Astrocyte (in vitro differentiated cells and primary cell): ENCODE measurements around the gene CALCB. TPM values are rescaled to one million over a fixed set of nuclear protein-coding genes. Genes with fewer than 3 reads are reported as not detected.

ENCODE experiments used
- DNase-seq: peaks from one replicate; pipeline ENCODE4 v3.0.0-alpha.2; 2010; ENCODE audit warnings: low read depth
- FAIRE-seq: peaks from 2 replicates; lab custom pipeline; 2011; peaks lifted over from hg19 to GRCh38; lab: Jason Lieb, UNC
- H2AFZ ChIP-seq: 2 replicates; pipeline ENCODE4 v1.6.0; 2012; ENCODE audit warnings: low read depth, low read length, inconsistent platforms
- H3K27ac ChIP-seq: 2 replicates; pipeline ENCODE4 v1.5.1; 2011; ENCODE audit warnings: low read depth, low read length, inconsistent platforms
- H3K27me3 ChIP-seq: 2 replicates; pipeline ENCODE4 v1.6.0; 2011; ENCODE audit warnings: low read length, inconsistent platforms; ENCODE audit not compliant: insufficient read depth
- H3K36me3 ChIP-seq: 2 replicates; pipeline ENCODE4 v1.5.1; 2011; ENCODE audit warnings: low read length, inconsistent platforms; ENCODE audit not compliant: insufficient read depth
- H3K4me1 ChIP-seq: 2 replicates; pipeline ENCODE4 v1.5.1; 2011; ENCODE audit warnings: low read length, inconsistent platforms; ENCODE audit not compliant: insufficient read depth
- H3K4me2 ChIP-seq: 2 replicates; pipeline ENCODE4 v1.6.0; 2012; ENCODE audit warnings: low read length, inconsistent platforms
- H3K4me3 ChIP-seq: 2 replicates; pipeline ENCODE4 v1.5.1; 2011; ENCODE audit warnings: low read depth, mild to moderate bottlenecking, low read length, inconsistent platforms; ENCODE audit not compliant: insufficient read depth
- H3K79me2 ChIP-seq: 2 replicates; pipeline ENCODE4 v1.6.0; 2012; ENCODE audit warnings: mild to moderate bottlenecking, low read length, inconsistent platforms; ENCODE audit not compliant: insufficient read depth
- H3K9ac ChIP-seq: 2 replicates; pipeline ENCODE4 v1.6.0; 2012; ENCODE audit warnings: mild to moderate bottlenecking, low read length, inconsistent platforms
- H3K9me3 ChIP-seq: 2 replicates; pipeline ENCODE4 v1.5.1; 2012; ENCODE audit warnings: low read depth, mild to moderate bottlenecking, low read length, inconsistent platforms; ENCODE audit not compliant: insufficient read depth
- H4K20me1 ChIP-seq: 2 replicates; pipeline ENCODE4 v1.6.0; 2012; ENCODE audit warnings: low read length, inconsistent platforms; ENCODE audit not compliant: insufficient read depth
- H3K27ac Mint-ChIP-seq: one replicate; pipeline ENCODE4 v1.8.0; 2021; ENCODE audit warnings: mild to moderate bottlenecking, mixed read lengths; ENCODE audit not compliant: unreplicated experiment
- H3K27me3 Mint-ChIP-seq: one replicate; pipeline ENCODE4 v1.8.0; 2021; ENCODE audit warnings: low read depth, mixed read lengths; ENCODE audit not compliant: unreplicated experiment
- H3K36me3 Mint-ChIP-seq: one replicate; pipeline ENCODE4 v1.8.0; 2021; ENCODE audit warnings: low read depth, mixed read lengths; ENCODE audit not compliant: unreplicated experiment
- H3K4me1 Mint-ChIP-seq: one replicate; pipeline ENCODE4 v1.8.0; 2021; ENCODE audit warnings: low read depth, mixed read lengths; ENCODE audit not compliant: unreplicated experiment
- H3K4me3 Mint-ChIP-seq: one replicate; pipeline ENCODE4 v1.8.0; 2021; ENCODE audit warnings: mild to moderate bottlenecking, moderate library complexity, mixed read lengths; ENCODE audit not compliant: unreplicated experiment
- H3K9me3 Mint-ChIP-seq: one replicate; pipeline ENCODE4 v1.8.0; 2021; ENCODE audit warnings: mild to moderate bottlenecking, mixed read lengths; ENCODE audit not compliant: unreplicated experiment
- EZH2 ChIP-seq: IDR thresholded peaks from 2 replicates; pipeline ENCODE4 v1.6.1; 2012; ENCODE audit warnings: mild to moderate bottlenecking, low read length, inconsistent platforms; ENCODE audit not compliant: insufficient read depth
- total RNA-seq: library from RNA; stranded (reverse); gene quantifications from 2 replicates; pipeline ENCODE4 v1.2.1, GENCODE V29; 2021
- TF ChIP-seq, protein P1 (sequence below): IDR thresholded peaks from 2 replicates; pipeline ENCODE4 v1.5.1; 2011; ENCODE audit warnings: low read depth, mild to moderate bottlenecking, inconsistent platforms, low read length, moderate library complexity; ENCODE audit not compliant: insufficient read depth

Gene CALCB
- total RNA-seq, 1 donor from 2014 or later, result 0.61 TPM

DNA sequence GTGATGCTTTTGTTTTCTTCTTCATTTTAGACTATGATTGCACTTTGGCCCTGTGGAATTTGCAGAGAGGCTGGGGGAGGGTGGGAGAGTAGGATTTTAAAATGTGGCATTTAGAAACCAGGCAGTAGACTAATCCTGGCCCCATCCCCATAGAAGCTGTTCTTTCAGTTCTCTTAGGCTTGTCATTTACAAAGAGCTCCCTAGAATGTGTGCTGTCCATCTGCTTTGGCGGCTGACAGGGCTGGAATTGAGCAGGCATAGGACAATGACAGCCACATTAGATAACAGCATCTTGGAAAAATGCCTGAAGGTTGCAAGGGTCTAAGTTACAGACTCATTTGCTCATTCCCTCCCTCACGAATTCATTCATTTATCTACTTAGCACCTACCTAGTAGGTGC, 51.1 kb downstream of the CALCB start:
- H3K27me3 ChIP-seq, result no peaks in the 10 kb centered on the region
- no peak overlapping the region for H3K27ac ChIP-seq
- DNase-seq, result no peak
- H2AFZ ChIP-seq, result no peak overlapping the region
- H3K4me2 ChIP-seq, result peak overlapping the region; percentile 68
- FAIRE-seq, result no peak
- no peaks in the 10 kb centered on the region for H3K9me3 ChIP-seq
- no peak overlapping the region for H3K27ac Mint-ChIP-seq
- H3K36me3 Mint-ChIP-seq, result no peaks in the 10 kb centered on the region
- H3K27me3 Mint-ChIP-seq, result no peaks in the 10 kb centered on the region
- TF ChIP-seq EZH2, result no peak
- TF ChIP-seq, protein P1, sequence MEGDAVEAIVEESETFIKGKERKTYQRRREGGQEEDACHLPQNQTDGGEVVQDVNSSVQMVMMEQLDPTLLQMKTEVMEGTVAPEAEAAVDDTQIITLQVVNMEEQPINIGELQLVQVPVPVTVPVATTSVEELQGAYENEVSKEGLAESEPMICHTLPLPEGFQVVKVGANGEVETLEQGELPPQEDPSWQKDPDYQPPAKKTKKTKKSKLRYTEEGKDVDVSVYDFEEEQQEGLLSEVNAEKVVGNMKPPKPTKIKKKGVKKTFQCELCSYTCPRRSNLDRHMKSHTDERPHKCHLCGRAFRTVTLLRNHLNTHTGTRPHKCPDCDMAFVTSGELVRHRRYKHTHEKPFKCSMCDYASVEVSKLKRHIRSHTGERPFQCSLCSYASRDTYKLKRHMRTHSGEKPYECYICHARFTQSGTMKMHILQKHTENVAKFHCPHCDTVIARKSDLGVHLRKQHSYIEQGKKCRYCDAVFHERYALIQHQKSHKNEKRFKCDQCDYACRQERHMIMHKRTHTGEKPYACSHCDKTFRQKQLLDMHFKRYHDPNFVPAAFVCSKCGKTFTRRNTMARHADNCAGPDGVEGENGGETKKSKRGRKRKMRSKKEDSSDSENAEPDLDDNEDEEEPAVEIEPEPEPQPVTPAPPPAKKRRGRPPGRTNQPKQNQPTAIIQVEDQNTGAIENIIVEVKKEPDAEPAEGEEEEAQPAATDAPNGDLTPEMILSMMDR, result no peak
- H3K9ac ChIP-seq, result no peak overlapping the region
- H3K4me3 ChIP-seq, result no peak overlapping the region
- no peaks in the 10 kb centered on the region for H3K9me3 Mint-ChIP-seq
- H3K79me2 ChIP-seq, result no peaks in the 10 kb centered on the region
- peaks cover 15% of the 10 kb centered on the region for H3K4me1 ChIP-seq
- no peaks in the 10 kb centered on the region for H4K20me1 ChIP-seq
- H3K4me3 Mint-ChIP-seq, result no peak overlapping the region
- H3K36me3 ChIP-seq, result no peaks in the 10 kb centered on the region
- H3K4me1 Mint-ChIP-seq, result peaks cover 17% of the 10 kb centered on the region

DNA sequence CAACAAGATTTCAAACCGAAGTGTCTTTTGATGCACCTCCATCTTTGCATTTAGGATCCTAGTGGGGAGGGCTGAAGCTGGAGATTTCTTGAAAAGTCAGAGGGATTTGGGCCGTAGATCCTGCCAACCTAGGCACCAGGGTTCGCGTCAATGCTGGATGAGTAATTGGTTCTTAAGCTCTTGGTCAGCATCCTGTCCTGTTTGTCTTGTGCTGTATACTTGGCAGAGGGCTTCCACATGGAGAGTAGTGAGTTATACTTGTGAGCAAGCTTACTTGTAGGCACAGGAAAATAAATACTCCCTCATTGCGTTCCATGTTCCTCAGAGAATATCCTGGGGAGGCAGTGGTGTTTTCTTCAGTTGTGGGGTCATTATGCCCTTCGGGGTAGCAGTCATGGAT, 53.9 kb downstream of the CALCB start:
- DNase-seq, result peak; percentile 58
- TF ChIP-seq, protein P1, result no peak
- no peak for TF ChIP-seq EZH2
- no peak overlapping the region for H2AFZ ChIP-seq
- no peaks in the 10 kb centered on the region for H3K27me3 ChIP-seq
- H3K9ac ChIP-seq, result no peak overlapping the region
- Mint-ChIP-seq H3K4me1 (peaks cover 17% of the 10 kb centered on the region), H3K36me3 (no peaks in the 10 kb centered on the region), H3K27ac (no peak overlapping the region), H3K9me3 (no peaks in the 10 kb centered on the region), H3K4me3 (no peak overlapping the region), H3K27me3 (no peaks in the 10 kb centered on the region)
- H3K4me3 ChIP-seq, result no peak overlapping the region
- no peaks in the 10 kb centered on the region for H3K36me3 ChIP-seq
- peak overlapping the region; percentile 43 for H3K4me2 ChIP-seq
- H3K79me2 ChIP-seq, result no peaks in the 10 kb centered on the region
- peak; percentile 65 for FAIRE-seq
- H4K20me1 ChIP-seq, result no peaks in the 10 kb centered on the region
- H3K4me1 ChIP-seq, result peaks cover 15% of the 10 kb centered on the region
- H3K27ac ChIP-seq, result no peak overlapping the region
- H3K9me3 ChIP-seq, result no peaks in the 10 kb centered on the region

Other genes with a start within 250 kb of the CALCB start
- gene CYP2R1, start 181.4 kb upstream of the CALCB start, total RNA-seq, result 9.9 and 11.1 TPM in 2 replicates
- not detected in 2 replicates for gene CALCA, start 101.2 kb upstream of the CALCB start, total RNA-seq
- not detected in 2 replicates for gene INSC, start 41.3 kb downstream of the CALCB start, total RNA-seq